Suppressor macrophage treated with lipopolysaccharide for 4 hours (primary cell): ENCODE measurements around the gene BRF1.

Experiments
- DNase-seq: peaks from one replicate; pipeline ENCODE4 v3.0.0-alpha.2; 2020

The BRF1 gene

GRCh38 chr14:105223770-105224544 lies 76.8 kb downstream of the BRF1 start:
- DNase-seq, result no peak

DNA sequence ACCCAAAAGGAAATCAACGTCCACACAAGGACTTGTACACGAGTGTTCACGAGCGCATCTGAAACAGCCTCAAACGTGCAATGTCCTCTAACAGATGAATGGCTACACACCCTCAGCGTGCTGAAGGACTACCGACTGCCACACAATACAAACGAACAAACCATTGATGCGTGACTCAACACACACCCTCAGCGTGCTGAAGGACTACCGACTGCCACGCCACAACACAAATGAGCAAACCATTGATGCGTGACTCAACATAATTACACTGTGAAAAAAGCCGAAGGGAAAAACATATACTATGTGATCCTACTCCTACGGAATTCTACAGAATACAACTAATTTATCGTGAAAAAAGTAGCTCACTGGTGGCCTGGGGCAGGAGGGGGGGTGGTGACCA lies 77.5 kb downstream of the BRF1 start:
- no peak for DNase-seq

DNA sequence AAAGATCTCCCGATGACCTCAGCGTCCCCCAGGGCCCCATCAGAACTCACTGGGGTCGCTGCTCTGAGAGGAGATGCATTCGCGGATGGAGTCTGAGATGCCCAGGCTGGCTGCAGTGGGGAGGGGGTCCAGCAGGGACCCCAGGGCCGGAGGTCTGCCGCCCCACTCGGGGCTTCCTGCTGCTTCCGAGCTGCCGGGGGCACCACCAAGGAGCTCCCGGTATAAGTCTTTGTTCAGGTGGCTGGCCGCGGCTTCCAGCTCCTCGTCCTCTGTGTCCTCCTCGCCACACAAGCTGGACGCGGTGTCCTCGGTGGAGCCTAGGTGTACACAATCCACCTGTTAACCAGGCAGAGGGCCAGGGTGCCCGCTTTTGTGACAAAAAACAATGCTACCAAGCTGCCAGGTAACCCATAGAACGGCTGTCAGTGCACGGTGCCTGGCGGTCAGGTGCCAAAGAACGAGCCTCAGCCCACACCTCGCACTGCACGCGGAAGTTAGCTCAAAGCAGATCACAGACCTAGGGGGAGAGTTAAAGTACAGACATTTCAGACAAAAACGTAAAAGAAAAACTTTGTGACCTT lies 79.1 kb downstream of the BRF1 start:
- no peak for DNase-seq

DNA sequence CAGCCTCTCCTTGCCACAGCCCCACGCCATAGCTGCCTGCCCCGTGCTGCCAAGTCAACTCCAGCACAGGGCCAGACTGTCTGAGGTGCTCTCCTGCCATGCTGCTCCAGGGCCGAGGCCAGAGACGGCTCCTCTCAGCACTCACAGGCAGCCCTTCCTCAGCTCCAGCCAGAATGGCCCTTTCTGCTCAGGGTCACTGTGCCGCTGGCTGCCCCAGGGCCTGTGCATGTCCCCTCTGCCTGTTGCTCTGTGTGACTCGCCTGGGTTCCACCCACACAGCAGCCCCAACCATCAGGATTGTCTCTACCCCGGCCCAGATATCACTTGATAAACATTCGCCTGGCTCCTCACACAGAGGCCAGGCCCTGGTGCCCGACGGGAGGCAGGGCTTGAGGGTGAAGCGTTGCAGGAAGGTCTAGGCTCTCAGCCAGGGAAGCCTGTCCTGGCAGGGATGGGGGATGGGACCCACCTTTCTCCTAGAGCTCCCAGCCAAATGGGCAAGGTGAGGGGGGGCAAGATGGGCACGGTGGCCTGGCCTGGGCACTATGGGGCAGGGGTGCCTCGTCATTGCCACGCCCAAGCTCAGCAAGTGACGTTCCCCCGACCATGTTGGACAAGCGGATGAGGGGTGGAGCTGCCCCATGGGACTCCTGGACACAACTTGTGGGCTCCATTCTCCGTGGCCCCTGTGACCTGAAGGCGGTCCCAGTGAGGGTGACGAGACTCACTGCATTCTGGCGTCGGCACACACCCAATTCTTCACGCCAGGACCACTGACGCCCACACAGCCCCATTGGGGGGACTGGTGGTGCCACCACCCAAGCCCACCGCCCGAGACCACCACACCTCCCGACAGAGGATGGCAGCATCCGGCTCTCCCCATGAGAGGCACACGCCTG lies 79.9 kb downstream of the BRF1 start:
- no peak for DNase-seq

GRCh38 chr14:105219753-105220152 lies 81.0 kb downstream of the BRF1 start:
- no peak for DNase-seq

DNA sequence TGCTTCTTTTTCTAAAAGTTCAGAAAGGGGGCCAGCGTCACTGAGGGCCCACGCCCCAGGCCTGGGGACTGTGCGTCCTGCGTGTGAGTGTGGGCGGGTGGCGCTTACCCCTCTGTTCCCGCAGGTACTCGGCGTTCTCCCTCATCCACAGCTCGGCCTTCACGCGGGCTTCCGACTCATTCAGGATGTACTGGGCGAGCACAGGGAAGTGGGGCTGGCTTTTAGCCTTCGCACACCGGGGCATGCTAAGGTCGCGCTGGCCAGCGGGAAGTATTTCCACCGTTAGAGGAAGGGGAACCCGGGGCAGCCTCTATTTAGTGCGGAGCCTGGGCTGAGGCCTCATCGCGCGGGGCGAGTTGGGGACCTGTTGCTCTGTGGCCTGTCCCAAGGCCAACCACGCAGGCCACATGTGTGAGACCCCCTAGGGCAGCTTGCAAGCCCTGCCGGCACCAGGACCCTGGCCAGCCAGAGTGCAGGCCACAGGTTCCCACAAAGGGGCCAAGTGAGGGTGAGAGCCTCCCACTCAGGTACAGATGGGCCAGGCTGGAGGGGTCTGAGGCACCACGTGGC lies 81.7 kb downstream of the BRF1 start:
- DNase-seq, result no peak

DNA sequence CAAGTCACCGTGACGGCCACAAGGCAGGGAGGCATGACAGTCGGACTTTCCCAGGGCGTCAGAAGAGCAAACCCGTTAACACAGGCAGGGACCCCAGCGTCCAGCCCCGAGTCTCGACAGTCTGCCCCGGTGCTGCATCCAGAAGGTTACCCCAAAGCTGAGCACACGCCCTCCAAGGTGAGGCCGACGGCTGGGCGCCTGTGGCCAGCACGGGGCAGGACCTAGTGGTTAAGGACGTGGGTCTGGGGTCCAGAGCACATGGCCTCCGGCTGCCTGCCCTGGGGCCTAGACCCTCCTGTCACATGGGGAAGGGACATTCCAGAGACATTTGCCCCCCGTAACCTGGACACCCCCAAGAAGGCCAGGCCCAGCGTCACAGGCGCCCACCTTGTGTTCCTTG lies 82.2 kb downstream of the BRF1 start:
- DNase-seq, result no peak

GRCh38 chr14:105217774-105218173 lies 83.0 kb downstream of the BRF1 start:
- no peak for DNase-seq

GRCh38 chr14:105216490-105217247 lies 84.1 kb downstream of the BRF1 start:
- no peak for DNase-seq

- no peak for DNase-seq
Observed at GRCh38 chr14:105215602-105216001, 85.2 kb downstream of the BRF1 start.

GRCh38 chr14:105214324-105214915 lies 86.4 kb downstream of the BRF1 start:
- DNase-seq, result no peak

DNA sequence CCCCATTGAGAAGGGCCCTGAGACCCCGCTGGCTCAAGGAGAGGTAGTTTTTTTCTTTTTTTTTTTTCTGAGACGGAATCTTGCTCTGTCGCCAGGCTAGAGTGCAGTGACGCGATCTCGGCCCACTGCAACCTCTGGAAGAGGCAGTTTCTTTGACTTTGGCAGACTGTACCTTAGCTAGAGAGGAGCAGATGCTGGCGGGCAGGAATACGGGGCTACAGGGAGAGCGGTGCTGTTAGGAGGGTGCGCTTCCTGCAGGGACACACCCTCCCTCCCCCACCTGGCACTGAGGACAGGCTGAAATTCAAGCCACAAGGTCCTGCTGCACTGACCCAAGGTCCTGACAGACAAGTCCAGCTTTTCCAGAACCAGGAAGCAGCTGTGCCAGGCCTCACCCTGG lies 87.4 kb downstream of the BRF1 start:
- DNase-seq, result no peak

GRCh38 chr14:105212541-105213300 lies 88.1 kb downstream of the BRF1 start:
- no peak for DNase-seq

- no peak for DNase-seq
Observed at GRCh38 chr14:105211758-105212089, 89.1 kb downstream of the BRF1 start.

DNA sequence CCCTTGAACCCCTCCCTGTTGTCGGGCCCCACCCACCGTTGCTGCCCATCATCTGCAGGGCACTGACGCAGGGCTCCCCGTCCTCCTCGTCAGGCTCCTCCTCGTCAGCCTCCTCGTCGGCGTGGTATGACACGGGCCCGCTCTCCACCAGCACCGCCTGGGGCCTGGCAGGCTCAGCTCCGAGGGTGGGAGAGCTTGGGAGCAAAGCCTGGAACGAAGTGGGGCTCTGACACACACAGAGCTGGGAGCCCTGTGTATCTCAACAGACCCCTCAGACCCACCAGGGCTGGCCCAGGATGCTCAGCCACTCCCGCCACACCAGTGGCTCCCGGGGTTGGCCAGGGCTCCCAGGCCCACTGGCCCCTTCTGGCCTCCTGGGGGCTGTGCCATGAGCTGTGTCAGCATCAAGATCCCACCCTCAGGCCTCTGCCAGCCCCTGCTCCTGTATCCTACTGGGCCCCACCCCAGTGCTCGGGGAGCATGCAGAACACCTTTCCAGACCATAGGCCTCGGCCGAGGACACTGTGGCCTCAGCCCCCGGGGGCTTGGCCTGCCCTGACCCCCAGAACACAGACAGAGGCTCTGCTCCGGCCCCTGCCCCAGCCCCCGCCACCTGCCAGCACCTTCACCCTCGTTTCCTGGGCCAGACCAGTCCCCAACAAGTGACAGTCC lies 89.6 kb downstream of the BRF1 start:
- DNase-seq, result no peak

DNA sequence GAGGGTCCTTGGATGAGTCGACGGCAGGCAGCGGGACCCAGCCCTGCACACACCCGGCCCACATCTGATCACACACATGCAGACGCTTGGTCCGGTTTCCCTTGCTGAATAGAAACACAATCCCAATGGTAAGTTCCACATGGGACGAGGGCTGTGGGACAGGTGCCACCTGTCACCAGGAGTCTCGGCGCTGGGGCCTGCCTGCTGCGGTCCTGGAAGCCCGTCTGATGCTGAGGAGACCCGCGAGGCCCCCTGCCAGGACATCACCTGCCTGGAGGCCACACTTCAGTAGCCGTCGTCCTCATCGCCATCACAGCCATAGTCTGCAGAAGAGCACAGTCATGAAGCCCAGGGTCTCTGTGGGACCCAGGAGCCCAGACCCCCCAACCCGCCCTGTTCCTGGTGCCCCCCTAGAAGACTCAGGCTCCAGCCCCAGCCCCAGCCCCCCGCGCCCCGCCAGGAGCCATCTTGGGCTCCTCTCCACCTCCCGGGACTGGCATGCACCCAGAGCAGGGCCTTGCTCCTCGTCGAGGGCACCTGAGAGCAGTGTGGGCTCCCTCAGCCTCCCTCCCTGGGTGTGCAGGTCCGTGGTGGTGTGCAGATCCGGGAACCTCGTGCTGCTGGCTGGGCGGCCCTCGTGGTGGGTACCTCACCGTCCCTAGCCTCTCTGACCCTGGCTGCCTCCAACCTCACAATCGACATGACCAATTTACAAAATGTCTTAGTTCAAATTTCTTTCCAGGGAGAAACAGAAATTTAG lies 90.4 kb downstream of the BRF1 start:
- DNase-seq, result no peak

DNA sequence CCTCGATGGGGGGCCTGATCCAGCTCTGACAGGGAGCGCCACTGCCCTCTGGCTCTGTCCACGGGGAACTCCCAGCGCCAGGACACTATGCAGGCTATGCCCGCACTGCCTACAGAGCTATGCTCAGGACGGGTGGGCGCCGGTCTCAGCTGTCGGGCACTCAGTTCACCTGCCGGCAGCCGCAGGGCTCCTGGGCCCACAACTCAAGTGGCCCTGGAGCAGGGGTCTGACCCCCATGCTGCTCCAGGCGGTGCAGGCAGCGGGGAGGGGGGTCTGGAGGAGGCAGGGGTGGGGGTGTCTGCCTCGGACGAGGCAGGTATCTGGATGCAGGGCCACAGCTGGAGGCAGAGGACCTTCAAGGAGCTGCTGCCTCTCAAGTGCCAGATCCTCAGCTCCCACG lies 91.2 kb downstream of the BRF1 start:
- no peak for DNase-seq

GRCh38 chr14:105209091-105209490 lies 91.7 kb downstream of the BRF1 start:
- DNase-seq, result no peak

DNA sequence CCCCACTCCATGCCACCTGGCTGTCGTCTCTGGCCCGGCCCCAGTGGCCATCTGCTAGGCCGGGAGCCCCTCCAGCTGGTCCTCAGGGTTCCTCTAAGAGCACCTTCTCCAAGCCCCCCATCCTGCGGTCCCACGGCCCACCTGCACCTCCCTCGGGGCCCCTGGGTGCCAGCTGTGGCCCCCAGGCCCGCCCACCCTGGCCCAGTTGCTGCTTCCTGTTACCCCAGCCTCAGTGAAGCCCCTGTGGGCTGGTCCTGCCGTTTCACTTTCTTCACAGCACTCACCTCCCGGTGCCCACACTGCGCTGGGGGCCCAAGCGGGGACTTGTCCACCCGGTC lies 92.1 kb downstream of the BRF1 start:
- no peak for DNase-seq

DNA sequence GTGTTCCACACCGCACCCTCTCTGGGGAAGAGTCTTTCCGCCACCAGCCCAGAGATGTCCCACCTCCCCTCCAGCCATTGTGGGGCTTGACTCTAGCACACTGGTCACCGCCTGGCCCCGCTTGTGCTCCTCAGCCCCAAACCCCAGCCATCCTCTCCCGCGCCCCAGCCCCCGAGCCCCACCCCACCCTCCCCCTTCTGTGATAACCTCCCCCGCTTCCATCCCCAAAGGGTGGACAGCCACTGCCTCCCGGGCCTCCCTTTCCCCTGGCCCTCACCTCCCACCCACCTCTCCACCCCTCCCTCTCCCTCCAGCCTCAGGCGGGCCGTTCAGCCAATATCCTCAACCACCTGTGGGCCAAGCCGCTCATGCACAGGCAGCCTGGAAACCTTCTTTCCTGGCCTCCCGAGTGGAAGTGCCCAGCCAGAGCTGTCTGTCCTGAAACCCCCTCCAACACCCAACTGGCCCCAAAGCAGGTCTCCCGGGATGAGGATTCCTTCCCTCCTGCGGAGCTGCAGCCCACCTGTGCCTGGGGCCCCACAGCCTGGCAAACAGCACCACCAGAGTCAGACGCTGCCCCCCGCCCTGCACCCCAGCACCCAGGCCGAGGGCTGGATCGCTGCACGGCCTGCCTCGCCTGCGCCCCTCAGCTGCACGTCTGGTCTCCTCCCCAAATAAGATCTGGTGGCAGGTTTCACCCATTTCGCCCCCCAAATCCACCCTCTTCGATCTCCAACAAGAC lies 92.6 kb downstream of the BRF1 start:
- no peak for DNase-seq
